UCSD-AML1 (cell line): ENCODE data around the gene FERD3L.

ENCODE experiments used
- DNase-seq: peaks from one replicate; lab custom pipeline; 2025; ENCODE audit not compliant: unreplicated experiment; lab: John Stamatoyannopoulos, UW

Gene FERD3L

DNA sequence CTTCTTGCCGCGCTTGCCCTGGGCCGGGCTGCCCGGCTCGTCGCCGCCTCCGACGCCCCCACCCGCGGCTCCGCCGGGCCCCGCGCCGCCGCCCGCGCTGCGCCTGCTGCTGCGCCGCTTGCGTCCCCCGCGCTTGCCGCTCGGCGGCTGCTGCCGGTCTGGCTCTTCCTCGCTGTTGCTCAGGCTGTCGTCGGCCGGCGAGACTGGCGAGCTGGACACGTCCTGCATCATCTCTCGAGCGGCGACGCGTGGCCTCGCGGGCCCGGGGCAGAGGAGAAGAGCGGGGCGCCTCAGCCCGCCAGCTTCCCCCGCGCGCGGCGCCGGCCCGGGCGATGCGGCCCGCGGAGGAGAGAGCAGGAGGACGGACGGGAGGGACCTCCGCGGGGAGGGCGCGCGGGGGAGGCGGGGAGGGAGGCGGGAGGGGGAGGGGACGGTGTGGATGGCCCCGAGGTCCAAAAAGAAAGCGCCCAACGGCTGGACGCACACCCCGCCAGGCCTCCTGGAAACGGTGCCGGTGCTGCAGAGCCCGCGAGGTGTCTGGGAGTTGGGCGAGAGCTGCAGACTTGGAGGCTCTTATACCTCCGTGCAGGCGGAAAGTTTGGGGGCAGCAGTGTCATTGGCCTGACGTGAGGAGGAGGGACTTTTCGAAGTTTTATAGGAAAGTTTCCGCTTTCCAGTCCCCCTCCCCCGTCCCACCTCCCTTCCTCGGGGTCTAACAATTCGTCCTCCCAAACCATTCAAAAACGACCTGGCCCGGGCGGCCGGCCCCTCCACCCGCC lies 27.9 kb downstream of the FERD3L start, which contains the start of gene TWIST1:
Gene TWIST1 (minus strand): TSS at position 546 of the 779 bp plus-strand sequence. CDS start 315 bp downstream, at position 231.
- DNase-seq, result peak; percentile 13

DNA sequence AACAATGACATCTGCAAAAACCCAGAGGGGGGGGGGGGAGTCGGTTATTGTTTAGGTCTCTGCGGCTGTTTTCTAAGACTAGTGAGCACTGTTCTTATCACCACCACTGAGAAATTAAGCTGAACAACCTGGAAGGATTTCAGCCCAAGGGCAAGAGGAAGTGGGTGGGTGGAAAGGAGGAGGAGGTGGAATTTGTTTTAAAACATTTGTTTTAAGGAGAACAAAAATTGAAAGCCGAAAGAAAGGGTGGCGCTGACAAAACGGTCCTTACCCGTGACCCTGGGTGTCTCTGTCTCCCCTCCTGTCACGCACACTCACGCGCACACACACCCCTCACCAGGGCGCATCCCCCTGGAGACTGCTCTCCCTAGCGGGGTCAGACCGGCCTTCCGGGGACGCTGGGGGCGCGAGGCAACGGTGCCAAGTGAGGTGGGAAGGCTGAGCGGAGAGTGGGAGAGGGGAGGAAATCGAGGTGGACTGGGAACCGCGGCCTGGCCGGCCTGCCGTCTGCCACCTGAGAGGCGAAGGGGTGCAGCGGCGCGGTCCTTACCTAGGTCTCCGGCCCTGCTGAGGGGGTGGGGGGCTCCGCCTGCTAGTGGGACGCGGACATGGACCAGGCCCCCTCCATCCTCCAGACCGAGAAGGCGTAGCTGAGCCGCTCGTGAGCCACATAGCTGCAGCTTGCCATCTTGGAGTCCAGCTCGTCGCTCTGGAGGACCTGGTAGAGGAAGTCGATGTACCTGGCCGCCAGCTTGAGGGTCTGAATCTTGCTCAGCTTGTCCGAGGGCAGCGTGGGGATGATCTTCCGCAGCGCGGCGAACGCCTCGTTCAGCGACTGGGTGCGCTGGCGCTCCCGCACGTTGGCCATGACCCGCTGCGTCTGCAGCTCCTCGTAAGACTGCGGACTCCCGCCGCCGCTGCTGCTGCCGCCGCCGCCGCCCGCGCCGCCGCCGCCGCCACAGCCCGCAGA lies 28.8 kb downstream of the FERD3L start:
- peak; percentile 11 for DNase-seq

DNA sequence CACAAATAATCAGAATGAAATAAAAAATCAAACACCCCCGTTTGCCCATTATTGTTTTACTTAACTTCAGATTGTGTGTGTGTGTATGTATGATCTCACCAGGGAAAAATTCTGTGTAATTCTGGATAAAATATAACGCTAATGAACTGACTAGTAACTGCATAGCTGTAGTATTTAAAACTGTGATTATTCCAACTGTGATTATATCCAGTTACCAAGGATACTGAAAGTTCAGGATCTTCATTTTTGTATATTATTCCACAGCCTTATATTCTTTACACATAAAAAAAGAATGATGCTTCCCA lies 30.7 kb downstream of the FERD3L start:
- DNase-seq, result no peak

DNA sequence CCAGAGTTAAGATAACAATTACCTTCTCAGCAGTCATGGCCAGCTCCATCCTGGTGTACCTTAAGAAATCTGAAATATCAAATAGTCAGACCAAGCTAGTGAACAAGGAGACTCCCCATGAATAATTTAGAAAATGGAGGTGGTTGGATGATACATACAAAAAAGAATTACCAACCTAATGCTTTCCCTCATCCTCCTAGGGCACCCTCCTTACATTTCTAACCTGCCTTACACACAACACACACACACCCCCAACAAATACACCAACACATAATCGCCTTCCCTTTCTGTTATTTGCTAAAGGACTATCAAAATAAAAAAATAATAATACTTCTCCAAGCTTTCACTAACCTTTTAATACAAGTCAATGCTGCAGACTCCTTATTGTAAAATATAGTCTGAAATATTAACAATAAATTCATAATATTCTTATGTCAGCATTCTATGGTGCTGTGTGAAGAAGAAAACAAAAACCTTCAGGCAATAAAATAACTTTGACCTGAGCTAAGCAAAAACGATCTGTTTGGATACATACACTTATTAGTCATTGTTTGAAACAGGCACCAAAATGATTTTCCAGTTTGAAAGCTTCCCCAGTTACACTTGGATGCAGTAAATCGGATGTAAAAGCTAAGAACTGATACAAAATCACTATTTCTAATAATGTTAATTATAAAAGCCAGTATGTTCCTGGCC lies 31.2 kb downstream of the FERD3L start:
- DNase-seq, result no peak

DNA sequence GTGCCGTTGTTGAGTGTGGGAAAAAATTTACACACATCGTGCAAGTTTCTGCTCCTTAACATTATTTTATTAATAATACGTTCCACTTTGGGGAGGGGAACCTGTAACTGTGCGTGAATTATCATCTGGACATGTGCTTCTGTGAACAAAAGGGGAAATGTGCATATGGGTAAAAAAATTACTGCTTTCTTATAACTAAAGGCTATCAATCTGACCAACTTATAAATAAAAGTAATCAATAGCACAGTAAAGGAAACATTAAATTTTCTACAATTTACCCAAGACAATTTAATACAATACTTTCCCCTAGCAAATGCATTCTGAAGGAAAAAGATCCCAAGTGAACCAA lies 32.2 kb downstream of the FERD3L start:
- DNase-seq, result no peak

DNA sequence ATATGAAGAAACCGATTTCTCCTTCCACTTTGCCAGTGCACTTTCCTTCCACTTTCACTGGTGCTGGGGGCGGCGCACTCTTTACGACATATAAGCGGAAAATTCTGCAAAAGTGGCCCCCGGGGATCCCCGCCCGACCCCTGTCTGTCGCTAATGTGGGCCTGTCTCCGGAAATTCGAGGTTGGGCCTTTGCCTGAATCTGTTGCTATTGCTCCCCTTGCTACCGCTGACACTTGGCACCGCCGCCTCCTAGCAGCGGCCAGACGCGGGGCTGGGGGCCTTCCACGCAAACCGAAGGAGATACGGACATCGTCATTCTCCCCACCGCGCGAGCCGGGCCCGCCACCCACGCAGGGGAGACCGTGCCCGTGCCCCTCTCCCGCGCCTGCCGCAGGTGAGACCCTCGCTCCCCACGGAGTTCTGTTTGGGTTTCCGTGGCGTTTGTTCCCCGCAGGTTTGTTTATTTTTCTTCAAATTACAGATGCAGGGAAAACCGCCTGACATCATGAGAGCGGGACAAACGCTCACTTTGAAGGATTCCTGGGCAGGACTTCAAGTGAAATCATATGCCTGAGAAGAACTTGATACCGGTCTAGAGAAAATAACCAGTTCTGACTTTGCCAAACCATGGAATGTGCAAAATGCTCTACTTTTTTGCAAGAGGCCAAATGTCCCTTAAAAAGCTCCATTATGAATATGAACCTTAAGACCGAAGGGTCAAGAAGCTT lies 32.8 kb downstream of the FERD3L start:
- DNase-seq, result no peak

DNA sequence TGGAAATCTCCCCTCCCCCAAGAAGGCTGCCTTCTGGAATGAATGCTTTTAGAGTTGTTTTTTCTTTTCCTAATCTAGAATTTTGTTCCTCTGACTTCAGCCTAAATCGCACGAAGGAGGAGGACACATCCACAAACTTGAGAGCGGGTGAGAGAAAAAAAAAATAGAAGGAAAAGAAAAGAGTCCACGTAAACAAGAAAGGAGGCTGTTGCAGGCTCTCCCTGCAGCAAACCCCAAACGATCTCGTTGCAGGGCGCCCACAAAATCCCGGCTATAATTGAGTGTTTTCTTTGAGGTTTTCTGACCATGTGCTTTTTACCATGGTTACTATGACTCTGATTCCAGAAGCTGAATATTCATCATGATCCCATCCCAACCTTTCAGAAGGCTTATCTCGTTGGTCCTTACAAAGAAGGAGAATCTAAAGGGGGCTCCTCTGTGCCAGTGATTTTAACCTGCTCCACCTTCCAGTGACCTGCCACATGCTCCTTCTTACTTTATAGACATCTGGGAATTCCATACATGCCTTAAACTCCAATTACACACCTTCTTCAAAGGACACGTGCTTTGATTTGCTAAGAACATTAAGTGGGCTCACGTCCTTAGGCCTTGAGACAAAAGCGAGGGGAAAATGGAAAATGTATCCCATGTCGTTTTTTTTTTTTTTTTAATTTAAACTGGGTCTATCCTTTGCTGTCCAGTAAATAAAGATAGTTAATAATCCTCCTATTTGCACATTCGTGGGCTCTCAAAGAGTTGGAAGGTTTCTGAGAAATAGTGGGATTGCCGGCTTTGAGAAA lies 33.5 kb downstream of the FERD3L start:
- no peak for DNase-seq

DNA sequence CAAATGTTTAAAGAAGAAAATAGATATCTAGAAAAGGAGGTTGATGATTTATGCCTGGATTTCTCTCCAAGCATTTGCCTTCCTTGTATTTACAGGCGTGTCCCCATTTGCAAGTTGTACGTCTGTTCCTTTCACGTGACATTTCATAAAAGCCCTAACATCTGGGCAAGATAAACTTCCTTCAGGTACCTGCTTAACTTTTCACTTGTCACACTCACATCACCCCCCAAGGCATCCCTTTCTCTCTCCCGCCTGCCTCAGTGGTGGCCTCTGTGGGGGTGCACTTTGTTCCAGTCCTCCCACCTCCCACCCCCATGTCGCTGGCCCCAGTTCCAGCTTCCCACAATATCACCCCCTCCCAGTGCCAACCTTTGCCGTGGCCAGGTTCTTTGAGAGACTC lies 34.4 kb downstream of the FERD3L start:
- DNase-seq, result no peak

DNA sequence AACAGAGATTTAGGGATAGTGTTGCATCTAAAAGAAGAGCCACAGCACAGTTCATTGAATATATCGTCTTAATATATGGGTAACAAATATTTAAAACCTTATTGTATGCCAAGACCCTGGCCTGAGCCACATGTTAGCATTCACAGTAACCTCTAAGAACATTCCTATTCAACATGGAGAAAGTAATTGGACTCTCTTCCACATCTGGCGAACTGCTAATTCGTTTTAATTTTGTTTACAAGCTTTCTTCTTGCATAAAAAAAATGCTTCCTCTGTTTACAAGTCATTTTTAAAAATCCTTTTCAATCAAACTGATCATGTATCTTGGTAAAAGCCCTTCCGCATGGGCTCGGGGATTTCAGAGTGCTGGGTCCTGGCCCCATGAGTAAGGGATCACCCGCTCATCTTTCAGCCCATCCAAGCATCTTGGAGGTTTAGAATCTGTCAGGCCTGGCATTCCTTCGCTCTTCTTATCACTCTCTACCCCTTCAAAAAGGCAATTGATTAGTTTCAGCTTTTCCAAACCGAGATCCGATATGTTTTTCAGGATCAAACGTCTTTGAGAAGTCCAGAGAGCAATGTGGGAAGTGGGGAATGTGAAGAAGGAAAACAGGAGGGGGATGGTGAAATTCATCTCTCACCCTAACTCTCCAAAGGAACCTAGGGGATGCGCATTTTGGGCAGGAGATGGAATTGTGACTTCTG lies 35.0 kb downstream of the FERD3L start:
- DNase-seq, result no peak

DNA sequence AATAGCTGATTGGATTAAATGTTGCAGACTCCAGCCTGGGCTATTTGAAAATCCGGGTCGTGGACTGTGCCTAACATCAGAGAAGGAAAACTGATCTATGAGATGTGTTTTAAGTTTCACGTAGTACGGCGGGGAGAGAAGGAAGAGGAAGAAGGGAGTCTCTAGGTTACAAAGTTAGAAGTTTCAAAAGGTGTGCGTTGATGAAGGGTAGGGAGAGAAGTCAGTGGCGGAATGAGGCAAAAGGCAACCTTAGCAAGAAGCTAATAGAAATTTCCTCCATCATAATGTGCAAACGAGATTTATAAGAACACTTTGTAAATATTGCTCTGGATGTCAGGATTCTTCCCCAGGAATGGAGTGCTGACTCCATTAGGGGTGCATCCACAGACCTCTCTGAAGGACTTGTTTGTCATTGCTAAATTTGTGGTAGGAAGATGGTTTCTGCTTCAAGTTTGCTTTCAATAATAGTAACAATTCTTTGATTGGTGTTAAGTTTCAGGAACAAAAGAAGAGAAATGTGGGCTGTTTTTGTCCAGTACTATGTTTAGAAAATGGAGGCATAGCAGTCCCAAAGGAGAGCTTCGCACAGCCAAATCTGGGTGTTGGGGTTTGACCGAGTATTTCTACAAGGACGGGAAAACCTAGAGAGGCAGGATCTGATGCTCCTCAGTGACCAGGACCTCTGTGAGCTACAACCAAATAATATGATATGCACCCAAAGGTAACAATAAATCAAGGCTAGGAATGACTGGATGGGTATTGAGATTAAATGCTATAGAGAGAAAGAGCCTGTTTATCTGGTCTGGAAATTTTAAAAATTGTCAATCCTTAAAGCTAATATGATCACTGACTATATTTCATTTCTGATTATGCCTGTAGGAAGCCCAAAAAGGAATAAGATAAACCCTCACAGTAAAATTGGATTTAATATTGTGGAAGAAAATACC lies 35.9 kb downstream of the FERD3L start:
- no peak for DNase-seq

DNA sequence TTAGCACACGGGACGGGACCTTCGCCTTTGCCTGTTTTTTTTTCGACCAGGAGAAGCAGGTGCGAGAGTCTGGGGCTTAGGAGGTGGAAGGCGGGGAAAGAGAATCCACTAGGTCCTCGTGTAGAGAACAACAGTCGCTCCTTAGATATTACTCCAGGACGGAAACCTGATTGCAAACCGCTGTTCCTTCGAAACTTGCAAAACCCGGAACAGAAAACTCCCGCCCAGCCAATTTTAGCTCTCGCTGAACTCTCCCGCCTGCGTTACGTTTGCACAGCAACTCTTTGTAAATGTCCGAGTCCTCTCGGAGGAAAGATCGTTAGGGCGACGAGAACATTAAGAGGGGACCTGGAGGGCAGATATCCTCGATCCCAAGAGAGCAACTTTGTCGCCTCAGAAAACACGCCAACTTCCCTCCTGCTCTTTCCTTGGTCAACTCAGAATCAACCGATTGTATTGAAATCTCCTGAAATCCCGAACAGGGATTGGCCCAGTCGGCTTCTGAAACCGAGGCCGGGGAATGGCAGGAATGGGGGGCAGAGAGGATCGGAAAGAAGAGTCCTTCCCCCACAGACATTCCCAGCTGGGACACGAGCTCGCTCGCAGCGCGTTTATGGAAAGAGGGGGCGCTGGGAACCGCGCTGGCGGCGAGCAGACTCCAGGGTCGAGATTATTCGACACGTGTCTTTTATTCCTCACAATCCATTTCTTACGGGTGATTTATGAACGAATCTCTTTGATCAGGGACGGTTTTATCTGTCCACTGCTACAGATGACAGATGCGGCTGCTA lies 37.7 kb downstream of the FERD3L start:
- DNase-seq, result peak; percentile 7

DNA sequence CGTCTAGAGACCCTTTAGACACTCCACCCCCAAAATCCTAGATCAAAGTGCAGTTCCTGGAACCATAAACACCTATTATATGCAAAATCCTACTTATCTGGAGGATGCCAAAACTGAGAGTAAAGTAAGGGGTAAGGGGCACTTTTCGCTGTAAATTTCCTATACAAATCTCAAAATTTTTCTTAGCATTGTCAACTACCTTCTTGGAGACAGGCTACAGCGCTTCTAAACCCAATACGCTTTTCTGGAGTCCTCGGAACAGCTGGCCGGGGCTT lies 38.2 kb downstream of the FERD3L start:
- no peak for DNase-seq

DNA sequence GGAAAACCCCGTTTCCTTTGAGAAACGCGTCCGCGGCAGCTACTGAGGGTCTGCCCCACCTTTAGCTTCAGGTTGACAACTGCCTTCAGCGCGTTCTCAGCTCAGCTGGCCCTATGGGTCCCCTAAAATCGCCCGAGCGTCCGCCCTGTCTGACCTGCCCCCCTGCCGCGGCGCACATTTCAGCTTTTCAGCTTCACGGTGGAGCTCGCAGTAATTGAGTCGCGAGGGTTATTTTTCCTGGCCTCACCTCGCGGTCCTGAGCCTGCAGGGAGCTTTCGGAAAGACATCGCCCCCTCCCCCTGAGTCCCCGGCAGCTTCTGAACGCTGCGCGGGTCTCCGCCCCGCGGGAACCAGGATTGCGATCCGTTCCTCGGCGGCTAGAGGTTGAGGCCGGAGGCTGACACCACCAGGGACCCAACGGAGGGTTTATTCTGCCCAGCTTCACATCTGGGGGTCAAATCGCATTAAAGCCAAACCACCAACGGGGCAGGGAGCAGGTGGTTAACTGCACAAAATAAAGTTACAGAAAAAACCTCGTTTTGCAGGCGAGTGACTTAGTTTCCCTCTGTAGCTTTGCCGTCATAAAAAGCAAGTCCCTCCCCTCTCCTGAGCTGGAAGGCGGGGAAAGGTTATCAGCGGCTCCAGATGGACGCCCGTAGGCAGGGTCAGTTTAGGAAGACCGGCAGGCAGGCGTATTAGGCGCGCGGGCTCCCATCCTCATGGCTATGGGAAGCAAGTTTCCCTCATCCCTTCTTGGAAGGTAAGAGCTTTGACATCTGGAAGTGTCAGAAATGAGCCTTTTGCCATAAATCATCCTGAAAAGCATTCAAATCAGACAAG lies 38.8 kb downstream of the FERD3L start:
- no peak for DNase-seq

DNA sequence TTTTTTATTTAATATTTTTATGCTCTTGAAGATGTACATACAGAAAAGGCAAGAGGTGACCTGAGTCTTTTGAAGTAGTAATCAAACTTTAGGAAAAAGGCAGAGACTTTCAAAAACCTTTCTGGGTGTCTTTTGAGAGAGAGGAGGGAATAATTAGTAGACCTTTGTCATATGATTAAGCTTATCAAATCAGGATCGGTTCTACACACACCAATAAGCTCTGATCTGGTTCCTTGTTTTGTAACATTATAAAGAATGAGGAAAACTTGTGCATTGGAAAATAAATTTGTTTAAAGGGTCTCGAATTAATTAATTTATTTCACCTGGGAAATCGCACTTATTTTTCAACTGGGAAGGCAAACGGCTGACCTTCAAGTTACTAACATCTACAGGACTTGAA lies 39.7 kb downstream of the FERD3L start:
- DNase-seq, result no peak

DNA sequence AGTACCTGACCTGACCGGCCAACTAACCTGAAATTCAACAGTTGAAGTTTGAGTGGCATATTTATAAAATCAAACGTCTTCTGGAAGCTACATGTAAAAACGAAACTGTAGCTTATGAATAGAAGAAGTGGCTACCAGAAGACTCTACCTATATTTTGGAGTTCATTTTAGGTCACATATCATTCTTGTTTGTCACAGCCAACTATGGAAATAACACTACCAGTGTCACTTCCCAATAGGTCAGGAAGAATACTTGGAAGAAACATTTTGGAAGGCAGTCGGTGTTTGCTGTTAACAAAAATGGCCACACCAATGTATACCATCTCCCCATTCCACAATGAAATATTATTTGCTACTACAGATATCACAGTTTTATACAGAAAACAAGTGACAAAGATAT lies 40.4 kb downstream of the FERD3L start:
- no peak for DNase-seq

DNA sequence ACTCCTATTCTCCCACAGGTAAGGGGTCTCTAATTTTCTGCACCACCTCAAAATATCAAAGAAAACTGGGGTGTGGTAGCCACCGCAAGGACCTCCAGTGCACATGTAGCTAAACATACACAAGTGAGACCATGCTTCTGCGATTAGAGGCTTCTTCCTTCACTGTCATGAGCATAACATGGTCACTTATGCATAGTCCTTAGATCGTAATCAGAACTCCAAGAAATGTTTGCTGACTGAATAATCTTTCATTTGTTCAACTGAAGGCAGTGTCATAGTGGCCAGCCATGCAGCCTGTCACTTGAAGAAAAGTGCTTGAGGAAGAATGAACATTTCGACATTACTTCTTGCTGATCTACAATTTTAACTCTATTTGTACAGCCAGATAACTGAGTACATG lies 42.3 kb downstream of the FERD3L start:
- no peak for DNase-seq

DNA sequence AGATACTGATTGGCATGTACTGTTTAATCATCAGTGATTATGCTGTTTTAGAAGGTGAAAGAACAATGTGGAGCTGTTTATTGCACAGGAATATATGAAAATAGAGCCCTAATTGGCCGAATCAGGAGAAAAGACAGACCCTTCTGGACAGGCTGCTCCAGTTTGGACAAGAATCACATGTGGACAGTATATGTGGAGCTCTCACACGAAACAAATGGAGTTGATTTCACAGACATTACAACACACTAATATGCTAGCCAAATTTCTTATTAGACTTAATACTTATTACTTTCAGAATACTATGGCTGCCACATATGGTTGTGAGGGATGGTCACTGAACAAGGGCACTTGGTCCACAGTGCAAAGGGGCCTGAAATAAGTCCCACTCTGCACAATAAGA lies 43.3 kb downstream of the FERD3L start:
- no peak for DNase-seq
